Dedifferentiated amniotic fluid mesenchymal stem cell (primary cell): ENCODE data around the gene RNASEH1.
A peak's percentile ranks its signal among the peaks of the same experiment; 100 is the strongest.

Experiments
- DNase-seq: peaks from one replicate; pipeline ENCODE4 v3.0.0-alpha.2; 2016; ENCODE audit errors: extremely low spot score

The RNASEH1 gene, protein sequence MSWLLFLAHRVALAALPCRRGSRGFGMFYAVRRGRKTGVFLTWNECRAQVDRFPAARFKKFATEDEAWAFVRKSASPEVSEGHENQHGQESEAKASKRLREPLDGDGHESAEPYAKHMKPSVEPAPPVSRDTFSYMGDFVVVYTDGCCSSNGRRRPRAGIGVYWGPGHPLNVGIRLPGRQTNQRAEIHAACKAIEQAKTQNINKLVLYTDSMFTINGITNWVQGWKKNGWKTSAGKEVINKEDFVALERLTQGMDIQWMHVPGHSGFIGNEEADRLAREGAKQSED

DNA sequence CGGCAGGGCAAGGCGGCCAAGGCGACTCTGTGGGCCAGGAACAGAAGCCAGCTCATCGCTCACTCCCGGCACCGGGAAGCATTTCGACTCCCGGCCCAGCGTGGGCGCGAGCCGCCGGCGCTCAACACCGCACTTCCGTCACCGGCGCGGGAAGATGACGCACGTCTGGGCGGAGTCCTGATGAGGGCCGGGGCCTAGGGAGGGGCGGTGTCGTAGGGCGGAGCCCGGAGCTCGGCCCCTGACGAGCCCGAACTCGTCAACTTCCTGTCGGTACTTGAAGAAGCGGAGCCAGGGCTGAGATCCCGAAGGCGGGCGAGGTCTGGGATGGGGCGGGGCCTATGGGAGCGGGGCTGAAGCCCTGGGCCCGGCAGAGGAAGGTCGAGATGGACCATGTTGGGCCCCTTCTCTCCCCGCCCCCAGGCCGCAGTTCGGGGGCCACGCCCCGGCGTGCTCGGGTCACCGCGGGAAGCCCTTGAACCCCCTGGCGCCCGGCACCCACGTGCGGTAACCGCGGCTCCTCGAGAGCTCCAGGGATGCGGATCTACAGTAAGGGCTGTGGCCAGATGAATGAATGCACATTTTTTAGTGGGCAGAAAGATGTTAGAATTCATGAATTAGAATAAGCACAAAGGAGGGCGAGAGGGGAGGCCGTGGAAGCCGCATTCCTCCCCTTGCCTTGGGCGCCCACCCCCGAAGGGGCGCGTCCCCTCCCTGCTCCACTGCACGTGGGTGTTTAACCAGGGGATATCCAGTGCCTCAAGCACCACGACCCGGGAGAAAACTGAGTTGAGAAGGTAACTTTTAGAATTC lies at the start of gene RNASEH1:
Gene RNASEH1, minus strand, starts transcription at position 129 of the 810 bp plus-strand sequence. Its CDS starts 73 bp downstream, at position 56.
- DNase-seq = peak; percentile 98

DNA sequence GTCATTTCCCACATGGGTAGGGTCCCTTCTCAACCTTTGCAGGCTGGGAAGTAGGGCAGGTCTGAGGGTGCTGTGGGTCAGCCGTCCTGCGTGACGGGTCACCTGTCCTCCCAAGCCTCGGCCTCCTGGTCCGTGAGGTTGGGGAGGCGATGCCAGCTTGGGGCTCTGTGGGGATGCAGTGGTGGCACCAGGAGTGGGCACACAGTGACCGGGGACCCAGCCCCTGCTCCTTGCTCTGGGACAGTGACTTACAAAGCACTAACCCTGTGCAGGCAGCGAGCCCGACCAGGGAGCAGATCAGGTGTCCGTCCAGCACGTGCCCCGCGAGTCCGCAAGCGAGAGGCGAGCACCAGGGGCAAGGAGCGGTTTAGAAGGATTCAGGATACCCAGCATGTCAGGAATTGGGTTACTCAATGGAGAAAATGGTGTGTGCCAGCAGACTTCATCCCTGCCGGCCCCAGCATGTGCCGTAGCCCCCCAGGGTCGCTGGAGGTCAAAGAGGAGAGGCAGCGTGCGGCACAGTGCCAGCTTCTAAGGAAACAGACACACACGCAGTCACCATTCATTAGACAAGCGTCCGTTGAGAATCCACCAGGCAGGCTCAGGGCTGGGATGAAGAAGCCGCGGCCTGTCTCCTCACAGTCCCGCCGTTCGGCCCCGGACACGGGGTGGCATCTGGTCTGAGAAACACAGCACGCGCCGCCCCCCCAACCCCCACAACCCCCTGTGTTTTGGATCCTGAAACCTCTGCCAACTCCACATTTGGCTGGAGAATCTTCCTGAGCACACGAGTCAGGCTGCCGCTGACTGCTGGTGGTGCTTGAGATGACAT lies 48.5 kb upstream of the RNASEH1 start:
- DNase-seq = no peak

DNA sequence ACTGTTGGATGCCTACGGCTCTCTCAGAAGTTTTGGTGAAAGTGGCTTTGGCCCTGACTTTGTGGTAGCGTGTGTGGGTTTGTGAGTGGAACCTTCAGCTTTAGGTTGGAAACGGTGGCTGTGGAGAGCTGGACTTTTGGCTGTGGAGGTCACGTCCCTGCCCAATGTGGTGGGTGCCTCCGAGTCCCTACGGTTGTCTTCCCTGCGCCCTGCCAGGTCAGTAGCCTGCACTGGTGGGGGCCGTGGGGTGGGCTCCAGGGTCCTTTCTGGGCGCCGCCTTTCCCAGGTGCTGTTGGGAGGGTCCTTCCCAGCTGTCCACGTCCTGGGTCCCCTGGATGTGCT lies 47.9 kb upstream of the RNASEH1 start:
- DNase-seq = no peak

DNA sequence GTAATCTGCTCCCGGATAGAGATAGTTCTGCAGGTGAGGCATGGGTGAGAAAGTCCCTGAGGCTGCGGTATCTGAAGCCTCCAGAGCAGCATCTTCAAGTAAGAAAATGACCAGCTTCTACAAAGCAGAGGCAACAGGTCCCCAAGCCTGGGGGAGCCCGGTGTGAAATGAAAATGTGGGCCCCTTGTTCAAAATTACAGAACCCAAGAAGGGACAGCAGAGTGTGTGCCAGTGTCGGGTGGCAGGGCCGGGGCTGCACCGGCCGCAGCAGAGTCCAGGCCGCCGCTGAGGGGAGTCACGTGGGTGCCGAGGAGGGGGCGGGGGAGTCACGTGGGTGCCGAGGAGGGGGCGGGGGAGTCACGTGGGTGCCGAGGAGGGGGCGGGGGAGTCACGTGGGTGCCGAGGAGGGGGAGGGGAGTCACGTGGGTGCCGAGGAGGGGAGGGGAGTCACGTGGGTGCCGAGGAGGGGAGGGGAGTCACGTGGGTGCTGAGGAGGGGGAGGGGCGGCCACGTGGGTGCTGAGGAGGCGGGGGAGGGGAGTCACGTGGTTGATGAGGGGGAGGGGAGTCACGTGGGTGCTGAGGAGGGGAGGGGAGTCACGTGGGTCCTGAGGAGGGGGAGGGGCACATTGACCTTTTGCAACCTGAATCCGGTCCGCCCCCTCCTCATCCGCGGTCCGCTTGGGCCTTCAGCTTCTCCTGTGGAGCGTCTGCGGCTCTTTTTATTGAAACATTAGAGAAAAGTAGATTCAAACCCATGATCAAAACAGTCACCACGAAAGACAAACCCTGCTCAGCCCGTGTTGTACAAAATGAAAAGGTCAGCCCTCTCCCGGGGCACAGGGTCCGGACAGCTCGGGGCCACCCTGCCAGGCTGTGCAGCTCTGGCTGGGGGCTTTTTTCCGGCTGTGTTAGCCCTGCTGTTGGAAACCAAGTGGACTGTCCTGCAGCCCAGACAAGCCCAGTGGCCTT lies 47.1 kb upstream of the RNASEH1 start:
- DNase-seq = no peak

DNA sequence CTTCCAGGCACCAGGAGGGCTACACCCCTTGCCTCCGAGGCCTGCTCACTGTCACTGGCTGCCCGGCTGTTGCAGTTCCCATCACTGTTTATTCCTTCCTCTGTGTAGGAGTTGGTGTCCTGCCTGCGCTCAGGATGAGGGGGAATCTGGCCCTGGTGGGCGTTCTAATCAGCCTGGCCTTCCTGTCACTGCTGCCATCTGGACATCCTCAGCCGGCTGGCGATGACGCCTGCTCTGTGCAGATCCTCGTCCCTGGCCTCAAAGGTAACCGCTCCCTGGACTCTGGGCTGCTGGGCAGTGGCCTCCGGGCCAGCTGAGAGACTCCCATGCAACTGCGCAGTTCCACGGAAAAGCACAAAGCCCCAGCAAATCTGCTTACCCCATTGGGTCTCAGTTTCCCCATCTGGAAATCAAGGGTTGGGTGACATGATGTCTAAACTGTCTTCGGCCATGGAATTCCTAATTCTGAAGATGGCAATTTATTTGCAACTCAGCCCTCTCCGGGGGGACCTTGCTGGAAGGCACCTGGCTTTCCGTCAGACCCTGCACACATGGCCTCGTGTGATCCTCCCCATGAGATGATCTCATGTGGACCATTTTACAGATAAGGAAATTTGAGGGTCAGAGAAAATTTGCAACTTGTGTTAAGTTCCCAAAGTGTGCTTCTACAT lies 46.2 kb upstream of the RNASEH1 start:
- no peak for DNase-seq

DNA sequence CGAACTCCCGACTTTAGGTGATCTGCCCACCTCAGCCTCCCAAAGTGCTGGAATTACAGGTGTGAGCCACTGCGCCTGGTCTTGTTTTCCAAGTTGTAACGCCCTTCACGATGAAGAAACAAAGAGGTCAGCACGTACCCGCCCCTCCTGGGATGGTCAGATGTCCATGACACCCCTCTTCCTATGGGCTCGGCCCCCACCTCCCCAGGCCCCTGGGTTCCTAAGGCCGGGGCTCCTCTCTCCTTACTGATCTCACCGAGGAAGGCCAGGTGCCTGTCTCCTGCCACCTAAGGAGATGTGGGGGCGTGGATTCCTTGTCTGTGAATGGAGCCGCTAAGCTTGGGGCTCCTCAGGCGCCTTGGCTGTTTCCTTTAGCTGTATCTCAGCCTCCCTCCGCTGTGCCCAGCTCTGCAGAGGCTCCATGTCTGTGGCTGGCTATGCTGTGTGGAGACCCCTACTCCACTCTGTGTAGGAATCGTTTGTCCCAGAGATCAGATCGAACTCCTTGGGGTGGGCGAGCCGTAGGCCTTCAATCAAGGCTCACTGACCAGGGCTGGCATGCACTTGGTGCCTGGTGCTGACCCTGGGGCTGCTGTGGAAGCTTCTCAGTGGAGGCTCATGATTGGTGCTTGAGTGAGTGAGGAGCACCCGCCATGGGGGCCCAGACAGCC lies 45.5 kb upstream of the RNASEH1 start:
- DNase-seq = no peak

DNA sequence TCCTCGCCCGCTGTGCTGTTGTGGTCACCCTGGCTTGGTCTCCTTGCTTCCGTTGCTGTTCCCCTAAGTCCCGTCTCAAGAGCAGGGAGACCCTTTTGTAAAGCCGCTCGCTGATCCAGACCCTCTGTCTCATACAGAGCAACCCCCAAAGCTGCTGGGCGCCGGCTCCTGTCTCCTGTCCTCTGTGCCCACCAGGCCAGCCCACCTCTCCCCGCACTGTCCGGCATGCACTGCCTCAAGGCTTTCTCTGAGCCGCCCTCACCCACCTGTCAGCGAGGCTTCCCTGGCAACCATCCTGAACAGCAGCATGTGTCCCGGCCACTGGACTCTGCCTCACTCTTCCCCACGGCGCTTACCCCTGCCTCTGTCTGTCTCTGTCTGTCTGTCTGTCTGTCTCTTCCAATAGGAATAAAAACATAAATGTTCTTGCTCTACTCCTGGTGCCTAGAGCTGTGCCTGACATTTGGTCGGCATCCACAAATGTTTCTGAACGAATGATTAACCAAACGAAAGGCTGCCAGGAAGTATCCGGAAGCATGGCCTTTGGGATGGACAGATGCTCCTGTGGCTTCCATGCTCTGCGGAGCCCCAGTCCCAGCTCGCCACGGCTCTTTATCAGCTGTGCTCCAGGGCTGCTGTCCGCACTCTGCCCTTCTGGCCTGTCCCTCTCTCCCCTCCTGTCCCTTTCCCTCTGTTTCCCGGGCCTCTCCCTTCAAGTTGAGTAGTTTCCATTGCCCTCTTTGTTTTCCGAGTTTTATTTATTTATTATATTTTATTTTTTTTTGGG lies 44.6 kb upstream of the RNASEH1 start:
- no peak for DNase-seq

DNA sequence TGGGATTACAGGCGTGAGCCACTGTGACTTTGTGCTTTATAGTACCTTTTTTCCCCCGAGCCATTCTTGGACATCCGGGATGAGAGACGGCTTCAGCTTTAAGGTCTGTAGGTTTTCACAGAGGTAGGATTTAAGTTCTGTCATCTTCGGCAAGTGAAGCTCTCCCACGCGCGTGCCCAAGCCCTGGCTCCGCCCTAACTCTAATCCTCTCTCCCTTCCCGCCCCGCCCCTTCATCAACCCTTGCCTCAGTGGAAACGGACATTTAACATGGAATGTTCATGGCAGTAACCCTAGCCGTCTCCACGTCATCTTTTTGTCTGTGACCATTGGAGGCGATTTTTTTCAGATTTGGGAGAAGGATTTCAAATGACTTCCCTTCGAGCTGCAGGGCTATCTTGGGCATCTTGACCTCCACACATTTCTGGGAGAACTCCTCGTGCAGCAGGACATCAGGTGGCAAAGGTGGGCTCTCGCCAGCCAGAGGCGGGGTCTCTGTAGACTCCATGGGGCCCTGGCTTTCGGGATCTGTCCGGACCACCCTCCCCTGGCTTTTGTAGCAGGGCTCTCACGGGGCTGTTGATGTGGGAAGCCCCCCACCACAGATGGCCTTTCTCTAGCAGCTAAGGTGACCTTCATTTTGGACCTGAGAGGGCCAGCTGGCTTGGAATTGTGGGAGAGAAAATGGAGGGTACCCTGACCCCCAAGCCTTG lies 43.6 kb upstream of the RNASEH1 start:
- DNase-seq = no peak

DNA sequence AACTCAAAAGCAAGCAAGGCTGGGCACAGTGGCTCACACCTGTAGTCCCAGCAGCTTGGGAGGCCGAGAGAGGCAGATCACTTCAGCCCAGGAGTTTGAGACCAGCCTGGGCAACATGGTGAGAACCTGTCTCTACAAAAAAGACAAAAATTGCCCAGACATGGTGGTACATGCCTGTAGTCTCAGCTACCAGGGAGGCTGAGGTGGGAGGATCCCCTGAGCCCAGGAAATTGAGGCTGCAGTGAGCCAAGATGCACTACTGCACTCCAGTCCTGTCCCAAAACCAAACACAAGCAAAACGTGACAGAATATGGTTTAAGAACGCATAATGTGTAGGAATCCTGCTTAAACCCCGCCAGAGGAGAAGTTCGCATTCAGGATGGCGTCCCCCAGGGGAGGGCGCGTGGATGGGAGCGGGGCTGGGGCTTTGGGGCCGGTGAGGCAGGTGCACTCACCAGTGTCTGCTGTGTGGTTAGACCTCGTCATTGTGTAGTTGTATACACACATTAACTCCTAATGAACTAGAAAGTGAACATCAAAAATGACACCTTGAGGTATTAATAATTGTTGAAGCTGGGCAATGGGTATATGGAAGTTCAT lies 42.2 kb upstream of the RNASEH1 start:
- DNase-seq = no peak

DNA sequence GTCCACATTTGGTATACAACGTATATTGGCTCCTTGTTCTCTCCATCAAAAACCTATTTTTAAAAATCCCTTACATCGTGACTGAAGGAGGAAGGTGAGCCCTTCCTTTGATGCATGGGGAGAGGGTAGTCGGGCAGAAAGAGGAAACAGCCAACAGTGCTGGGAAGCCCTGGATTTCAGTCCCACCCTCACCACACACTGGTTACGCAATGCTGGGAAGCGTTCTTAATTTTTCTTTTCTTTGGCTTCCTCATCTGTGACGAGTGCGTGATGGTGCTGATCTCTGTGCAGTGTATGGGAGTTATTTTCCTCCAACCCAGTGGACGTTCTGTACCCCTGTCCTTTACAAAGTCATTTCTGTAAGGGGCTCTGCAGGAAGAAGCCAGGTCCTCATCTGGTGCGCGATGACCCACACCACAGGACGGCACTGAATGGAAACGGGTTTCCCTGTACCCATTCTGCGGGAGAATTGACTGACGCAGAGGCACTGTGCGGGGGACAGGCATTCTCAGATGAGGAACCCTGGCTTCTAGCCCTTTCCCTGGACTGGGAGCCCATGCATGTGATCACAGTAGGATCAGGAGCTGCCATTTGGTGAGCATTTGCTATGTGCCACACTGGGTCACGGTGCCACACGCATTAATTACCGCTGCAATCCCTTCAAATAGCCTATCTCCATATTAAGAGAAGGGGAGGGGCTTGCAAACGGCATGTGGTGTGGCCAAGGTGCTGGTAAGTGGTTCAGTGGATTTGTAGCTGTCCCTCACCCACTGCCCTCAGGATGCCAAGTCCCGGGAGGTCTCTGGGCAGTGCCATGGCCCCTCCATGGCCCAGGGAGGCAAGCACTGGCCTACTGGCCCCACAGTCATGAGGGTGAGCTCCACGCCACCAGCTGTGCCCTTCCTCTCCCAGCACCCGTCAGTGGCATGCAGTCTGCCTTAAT lies 41.0 kb upstream of the RNASEH1 start:
- no peak for DNase-seq

DNA sequence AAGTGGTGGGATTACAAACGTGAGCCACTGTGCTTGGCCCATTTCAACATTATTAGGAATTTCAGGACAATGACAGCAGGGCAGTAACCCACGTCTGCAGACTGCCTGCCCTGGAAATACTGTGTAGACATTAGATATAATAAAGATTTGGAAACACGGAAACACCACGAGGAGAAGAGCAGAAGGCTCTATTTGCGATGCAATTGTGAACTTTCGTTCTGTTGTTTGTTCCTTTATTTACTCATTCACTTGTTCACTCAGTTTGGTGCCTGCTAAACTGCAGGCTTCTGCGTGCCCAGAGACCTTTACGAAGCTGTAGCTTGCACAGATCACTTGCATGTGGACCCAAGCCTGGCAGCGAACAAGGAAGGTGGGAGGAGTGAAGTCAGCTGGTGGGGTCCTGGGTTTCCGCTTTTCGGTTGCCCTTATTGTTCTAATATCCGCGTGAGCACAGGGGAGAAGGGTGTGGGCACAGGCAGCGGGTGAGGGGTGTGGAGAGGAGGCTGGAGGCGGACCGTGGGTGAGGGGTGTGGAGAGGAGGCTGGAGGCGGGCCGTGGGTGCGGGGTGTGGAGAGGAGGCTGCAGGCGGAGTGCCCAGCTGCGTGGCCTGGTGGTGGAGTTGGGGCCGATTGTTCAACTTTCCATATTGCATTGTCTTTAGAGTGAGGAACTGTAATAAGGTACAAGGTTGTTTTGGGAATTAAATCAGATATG lies 40.2 kb upstream of the RNASEH1 start:
- DNase-seq = no peak

DNA sequence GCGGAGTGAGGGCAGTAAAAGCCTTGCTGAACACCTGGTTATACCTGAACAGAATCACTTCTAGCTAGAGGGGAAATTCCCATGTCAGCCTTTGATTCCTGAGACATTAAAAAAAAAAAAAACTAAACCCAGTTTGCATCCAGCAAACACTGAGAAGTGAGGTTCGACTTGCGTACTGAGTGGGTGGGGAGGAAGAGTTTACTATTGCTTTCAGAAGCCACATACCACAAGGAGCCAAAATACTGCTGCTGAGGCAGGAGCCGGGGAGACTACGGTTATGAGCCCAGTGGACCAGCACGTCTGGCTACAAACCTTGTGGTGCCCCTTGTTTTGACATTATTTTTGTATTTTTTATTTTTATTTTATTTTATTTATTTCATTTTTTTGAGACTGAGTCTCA lies 39.4 kb upstream of the RNASEH1 start:
- no peak for DNase-seq

DNA sequence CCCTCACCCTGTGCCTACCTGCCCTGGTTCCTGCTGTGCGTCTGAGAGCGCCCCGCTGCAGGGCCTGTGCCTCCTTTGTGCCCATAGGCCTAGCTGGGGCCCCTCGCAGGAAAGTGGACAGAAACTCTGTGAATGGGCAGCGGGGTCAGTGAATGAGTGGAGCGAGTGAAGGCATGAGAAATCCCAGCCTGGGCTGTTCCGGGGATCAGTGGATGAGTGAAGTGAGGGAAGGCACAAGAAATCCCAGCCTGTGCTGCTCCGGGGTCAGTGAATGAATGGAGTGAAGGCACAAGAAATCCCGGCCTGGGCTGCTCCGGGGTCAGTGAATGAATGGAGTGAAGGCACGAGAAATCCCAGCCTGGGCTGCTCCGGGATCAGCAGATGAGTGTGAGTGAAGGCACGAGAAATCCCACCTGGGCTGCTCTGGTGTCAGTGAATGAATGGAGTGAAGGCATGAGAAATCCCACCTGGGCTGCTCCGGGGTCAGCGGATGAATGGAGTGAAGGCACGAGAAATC lies 38.8 kb upstream of the RNASEH1 start:
- DNase-seq = no peak

DNA sequence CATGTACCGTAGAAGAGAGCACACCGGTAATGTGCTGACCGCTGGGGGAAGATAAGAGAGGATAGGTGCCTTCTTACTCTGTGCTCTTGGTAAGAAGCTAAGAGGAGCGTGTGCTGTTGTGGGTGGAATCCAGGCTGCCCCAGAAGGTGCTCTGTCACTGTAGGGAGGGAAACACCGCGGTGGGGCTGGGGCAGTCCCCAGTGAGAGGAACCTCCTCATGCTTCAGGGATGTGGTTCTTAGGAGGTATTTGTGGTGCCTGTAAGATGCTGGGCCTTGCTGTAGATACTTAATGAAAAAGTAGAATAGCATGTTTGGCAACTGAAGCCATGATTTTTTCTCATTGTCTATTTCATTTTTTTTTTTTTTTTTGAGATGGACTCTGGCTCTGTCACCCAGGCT lies 37.9 kb upstream of the RNASEH1 start:
- DNase-seq = no peak

DNA sequence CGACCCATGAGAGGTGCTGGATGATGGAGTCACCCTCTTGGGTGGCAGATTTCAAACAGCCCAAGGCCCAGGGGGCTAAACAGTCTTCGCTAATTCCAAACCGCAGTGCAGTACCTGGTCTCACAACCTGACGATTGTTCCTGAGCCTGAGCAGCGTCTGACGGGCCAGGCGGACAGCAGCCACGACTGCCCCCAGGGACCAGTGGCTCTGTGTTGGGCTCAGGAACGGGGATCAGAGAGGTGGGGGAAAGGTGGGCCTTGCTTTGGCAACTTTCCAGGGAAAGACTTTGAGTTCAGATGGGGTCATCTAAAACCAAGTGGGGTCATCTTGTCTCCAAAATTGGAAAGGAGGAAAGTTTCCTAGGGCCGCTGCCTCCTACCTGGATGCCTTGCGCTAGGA lies 37.3 kb upstream of the RNASEH1 start:
- no peak for DNase-seq
